GM18511 (cell line): ENCODE measurements around the gene LRRN3.
A peak's percentile ranks its signal among the peaks of the same experiment; 100 is the strongest.
"Not testable (repeated sequence)": the region's sequence is repeated elsewhere in the genome, so short reads cannot be mapped to it uniquely, and the experiment has no call there.

ENCODE experiments used
- ATAC-seq: cut with Tn5 transposase; IDR thresholded peaks from one replicate; pipeline ENCODE4 v1.9.1; 2021; ENCODE audit warnings: mild to moderate bottlenecking, moderate library complexity; ENCODE audit not compliant: unreplicated experiment

Gene LRRN3

DNA sequence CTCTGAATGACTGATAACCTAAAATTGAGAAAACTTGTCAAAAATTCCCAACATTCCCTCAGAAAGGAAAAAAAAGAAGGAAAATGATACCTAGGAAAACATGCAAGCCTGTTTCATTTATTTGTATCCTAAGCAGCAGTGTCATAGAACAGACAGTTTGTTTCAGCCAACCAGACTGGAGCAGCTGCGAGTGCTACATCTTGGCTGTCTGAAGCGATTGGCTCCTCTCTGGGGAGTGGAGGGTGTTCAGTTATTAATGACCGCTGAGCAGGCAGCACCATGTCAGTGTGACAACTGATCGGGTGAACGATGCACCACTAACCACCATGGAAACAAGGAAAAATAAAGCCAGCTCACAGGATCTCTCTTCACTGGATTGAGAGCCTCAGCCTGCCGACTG lies at the start of gene LRRN3:
Gene LRRN3 (plus strand): TSS at position 282 of the 400 bp plus-strand sequence. CDS start 31,646 bp downstream, outside the sequence.
- no peak for ATAC-seq

DNA sequence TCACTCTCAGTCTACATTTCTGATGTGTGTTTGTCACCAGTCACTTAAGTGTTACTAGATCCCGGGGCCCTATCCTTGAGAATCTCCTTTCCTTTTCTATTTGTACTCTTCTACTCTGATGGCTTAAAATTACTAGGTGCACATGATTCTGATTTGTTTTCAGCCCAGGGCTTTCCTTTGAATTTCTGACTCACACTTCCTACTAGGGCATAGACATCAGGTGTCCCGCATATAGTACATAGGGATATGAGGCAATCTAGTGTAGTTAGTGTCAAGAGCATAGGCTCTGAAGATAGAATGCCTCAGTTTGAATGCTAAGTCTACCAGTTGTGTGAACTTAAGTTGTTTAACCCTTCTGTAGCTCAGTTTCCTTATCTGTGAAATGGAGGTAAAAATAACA lies 49.4 kb upstream of the LRRN3 start:
- no peak for ATAC-seq

DNA sequence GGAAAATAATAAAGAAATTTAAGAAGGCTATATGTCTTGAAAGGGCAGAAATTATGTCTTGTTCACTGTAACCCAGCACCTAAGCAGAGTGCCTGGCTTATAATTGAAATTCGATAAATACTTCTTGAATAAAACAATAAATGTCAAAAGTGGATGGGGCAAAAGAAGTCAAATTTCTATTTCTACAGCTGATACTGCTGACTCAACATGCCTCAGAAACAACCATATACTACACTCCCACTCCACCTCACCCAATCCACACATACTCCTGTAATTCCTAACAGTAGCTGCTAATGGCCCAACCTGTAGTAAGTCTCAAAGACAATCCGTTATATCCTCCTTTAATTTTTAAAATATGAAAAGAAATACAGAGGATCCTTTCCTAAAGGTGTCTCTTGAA lies 48.1 kb upstream of the LRRN3 start:
- peak; percentile 3 for ATAC-seq

DNA sequence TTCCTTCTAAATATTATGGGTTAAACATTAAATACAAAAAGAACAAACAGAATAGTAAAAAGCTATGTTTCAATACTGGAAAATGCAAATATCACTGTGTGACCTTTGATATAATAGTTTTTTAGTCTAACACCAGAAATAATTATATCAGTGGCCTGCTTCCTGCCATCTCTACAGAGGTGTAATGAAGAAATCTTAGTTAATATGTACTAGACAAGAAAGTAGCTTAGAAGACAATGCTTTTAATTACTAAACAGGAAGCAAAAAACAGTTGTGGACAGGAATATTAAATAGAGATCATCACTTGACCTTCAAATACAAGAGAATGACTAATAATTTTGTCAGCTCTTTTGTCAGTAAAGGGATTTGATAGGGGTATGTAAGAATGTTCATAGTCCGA lies 47.4 kb upstream of the LRRN3 start:
- peak; percentile 95 for ATAC-seq

DNA sequence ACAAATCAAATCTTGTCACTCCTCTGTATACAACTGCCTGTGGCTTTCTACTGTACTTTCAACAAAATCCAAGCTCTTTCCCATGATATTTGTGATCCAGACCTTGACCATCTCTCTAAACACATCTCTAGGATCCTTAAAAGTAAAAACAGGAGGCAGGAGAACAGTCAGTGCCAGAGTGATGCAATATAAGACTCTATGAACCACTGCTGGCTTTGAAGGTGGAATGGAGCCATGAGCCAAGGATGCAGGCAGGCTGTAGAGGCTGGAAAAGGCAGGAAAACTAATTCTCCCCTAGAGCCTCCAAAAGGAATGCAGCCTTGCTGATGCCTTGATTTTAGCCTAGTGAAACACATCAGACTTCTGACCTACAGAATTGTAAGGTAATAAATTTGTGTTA lies 45.5 kb upstream of the LRRN3 start:
- ATAC-seq, result no peak

DNA sequence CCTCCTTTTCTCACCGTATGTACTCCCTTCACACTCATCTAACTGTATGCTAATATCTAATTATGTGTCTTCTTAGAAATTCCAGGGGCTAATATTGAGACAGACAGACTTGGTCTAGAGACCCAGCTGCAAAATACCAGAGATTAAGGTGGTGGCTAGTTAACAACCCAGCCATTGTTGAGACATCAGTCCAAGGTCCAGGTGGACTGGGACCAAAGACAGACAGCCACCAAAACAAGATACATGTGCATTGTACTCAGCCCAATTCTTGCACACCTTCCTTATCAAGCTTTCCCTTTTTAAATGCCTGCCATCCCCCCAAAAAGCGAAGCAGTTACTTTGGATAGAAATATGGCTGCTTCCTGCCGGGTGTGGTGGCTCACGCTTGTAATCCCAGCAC lies 43.3 kb upstream of the LRRN3 start:
- no peak for ATAC-seq

DNA sequence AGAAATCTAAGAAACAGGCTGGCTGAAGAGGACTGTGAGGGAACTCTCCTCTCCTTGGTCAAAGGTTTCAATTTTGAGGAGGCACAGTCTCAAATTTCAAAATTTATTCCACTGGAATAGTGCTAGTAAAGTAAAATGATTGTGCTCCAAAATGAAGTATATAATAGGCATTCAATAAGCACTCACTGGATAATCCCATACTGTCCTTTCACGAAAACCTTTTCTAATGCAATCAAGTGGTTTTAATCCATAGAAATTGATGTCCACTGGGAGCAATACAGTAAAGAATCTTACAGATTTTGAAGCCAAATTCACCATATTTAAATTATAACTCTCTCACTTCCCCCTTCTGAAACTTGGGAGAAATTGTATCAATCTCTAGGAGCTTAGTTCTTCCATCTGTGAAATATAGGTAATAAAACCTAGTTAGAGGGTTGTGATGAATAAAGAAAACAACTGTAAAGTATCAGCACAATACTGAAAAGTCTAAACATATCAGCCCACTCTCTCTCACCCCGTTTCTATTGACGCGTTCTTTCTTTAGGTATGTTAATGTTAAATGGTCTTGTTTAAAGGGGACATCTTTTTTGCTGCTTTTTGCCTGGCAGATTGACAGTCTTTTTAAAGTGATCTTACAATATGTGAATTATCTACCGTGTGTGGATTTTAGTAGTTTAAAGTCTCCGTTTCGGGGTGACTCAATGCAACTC lies 40.8 kb upstream of the LRRN3 start:
- ATAC-seq, result no peak

DNA sequence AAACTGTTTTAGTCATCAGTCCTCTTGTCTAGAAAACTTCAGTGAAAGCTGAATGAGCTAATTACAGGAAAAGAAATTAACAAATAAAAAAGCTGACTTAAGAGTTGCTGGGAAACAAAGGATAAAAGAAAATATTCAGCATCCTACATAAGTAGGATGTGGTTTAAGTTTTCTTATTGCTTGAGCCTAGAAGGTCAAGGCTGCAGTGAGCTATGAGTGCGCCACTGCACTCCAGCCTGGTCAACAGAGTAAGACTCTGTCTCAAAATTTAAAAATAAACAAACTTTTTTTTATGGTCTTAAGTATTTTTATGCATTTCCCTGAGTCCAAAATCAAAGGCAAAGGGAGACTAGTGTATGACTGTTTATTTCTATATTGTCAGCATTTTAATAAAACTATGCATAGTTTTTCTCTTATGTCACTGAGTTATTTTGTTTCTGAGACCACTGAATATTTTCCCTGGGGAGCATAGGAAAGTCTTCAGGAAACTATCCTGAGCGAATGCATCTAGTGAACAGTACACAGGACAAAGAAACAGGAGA lies 40.0 kb upstream of the LRRN3 start:
- no peak for ATAC-seq

DNA sequence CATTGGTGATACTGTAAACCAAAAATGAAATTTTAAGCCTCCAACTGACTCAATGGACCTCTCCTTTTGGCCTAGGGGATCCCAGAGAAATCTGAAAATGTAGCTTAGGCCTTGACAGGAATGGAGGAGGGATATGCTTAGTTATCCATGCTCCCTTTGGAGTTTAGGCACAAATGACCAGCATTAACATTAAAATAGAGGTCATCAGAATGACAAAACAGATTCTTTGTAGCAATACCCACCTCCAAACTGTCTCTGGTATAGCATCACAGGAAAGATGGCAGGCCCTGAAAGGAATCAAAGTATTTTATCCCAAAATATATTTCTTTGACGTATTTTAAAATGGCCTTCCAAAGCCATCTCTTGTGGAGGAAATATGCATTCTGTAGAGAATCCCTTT lies 39.1 kb upstream of the LRRN3 start:
- ATAC-seq, result no peak

DNA sequence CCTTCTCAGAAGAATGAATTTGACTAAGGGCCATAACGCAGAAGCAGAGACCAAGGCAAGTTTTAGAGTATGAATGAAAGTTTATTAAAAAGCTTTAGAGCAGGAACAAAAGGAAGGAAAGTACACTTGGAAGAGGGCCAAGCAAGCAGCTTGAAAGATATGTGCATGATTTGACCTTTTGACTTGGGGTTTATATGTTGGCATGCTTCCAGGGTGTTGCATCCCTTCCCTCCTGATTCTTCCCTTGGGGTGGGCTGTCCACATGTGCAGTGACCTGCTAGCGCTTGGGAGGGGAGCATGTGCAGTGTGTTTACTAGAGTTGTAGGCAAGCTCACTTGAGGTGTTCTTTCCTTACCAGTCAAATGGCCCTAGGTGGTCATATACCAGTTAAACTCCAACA lies 37.9 kb upstream of the LRRN3 start:
- ATAC-seq, result no peak

DNA sequence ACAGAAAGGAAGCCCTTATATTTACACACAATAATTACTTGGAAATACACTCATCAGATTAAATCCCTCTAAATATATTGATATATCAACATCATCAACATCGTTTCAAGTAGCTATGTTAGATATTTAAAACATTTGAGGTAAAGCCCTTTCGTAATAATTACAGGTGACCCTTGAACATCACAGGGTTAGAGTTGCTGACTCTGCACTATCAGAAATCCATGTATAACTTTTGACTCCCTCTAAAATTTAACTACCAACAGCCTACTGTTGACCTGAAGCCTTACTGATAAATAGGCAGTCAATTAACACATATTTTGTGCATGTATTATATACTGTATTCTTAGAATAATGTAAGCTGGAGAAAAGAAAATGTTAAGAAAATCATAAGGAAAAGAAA lies 34.6 kb upstream of the LRRN3 start:
- no peak for ATAC-seq

DNA sequence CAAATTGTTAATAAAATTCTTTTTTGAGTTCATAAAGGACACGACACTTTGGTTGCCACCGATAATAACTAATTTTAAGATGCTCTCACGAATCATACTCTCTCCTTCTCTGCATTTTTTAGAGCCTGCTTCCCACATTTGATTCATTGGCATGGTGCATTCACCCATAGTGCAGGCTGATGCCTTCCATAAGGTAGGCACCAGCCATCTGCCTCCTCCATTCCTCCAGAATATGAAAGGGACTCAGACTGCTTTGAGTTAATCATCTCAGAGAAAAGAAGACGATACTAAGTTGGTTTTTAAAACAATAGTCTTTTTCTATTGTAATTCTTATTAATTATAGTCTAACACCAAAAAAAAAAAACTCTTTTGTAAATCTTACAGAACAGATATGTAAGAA lies 33.9 kb upstream of the LRRN3 start:
- ATAC-seq, result no peak

DNA sequence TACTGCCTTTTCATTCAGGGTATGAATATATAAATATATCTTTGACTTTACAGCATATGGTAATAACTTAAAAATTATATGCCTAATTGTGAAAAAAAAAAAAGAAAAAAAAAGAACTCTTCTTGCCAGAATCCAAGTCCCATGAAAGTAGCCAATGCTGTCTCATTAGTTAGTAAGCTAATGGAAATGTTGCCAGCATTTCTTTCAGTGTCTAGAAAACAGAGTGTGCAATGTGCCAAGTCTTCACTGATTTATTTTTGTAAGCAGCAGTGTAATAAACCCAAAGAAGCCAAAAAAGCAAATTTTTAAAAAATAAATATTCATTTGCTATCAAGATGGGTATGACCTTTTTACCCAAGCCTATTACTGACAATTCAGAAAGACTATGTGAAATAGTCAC lies 31.1 kb upstream of the LRRN3 start:
- ATAC-seq, result no peak

DNA sequence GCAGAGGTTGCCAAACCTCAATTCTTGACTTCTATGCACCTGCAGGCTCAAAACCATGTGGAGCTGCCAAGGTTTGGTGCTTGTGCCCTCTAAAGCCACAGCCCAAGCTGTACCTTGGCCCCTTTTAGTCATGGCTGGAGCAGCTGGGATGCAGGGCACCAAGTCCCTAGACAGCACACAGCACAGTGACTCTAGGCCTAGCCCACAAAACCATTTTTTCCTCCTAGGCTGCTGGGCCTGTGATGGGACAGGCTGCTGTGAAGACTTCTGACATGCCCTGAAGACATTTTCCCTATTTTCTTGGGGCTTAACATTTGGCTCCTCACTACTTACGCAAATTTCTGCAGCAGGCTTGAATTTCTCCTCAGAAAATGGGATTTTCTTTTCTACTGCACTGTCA lies 27.8 kb upstream of the LRRN3 start:
- ATAC-seq, result no peak

DNA sequence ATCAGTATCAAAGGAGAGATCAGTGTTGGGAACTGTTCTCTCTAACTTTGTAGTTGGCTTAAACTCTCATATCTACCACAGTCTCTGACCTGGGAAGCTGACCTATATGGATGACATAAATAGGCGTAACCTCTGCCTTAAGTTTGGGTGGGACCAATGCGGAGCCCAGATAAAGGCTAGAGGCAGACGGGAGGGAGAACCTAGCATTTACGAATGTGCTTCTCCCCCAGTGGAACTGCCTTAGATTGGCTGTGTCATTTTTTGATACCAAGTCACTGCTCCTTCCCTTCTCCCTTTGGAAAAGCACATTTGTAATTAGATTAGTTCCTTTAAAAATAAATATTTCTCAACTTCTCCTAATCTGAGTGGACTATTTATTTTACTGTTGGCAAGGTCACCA lies 23.7 kb upstream of the LRRN3 start:
- ATAC-seq, result no peak

DNA sequence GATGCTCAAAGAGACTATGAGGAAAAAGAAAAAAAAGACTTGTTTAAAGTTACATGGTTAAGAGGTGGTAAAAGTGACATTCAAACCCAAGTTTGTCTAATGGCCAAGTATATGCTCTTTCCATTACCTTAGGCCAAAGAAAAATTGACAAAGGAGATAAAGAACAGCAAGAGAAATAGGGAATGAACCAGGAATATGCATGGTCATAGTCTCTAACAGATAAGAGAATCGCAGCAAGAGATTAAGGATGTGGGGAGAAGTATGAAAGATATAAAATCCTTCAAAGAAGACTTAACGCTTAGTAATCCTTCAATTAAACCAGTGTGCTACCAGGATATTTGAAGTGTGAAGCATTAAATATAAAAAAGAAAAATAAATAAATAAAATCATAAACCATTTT lies 23.2 kb upstream of the LRRN3 start:
- no peak for ATAC-seq

DNA sequence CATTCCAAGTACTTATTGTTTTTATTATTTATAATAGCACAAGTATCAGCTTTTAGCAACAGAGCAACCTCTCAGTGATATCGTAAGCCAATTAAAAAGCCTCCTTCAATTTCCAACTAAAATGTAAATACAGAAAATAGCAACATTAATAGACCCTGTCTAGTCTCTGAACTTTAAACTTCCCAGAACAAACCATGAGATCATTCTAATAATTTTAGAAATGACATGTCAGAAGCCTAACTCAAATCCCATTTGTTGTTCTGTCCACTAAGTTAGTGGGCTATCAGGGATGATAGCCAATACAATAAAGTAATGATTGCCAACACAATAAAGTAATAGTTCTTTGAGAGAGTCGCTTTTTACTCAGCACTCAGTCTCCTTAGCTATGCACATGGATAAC lies 22.3 kb upstream of the LRRN3 start:
- no peak for ATAC-seq

DNA sequence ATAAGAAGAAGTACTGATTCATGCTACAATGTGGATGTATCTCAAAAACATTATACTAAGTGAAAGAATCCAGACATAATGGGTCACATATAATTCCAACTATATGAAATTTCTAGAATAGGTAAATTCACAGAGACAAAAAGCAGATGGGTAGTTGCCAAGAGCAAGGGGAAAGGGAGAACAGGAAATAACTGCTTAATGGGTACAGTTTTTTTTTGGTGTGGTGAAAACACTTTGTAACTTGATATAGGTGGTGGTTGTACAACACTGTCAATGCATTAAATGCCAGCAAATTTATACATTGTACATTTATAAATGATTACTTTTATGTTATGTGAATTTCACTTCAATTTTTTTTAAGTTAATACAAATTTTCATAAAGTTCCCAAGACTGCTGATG lies 19.4 kb upstream of the LRRN3 start:
- ATAC-seq, result no peak

DNA sequence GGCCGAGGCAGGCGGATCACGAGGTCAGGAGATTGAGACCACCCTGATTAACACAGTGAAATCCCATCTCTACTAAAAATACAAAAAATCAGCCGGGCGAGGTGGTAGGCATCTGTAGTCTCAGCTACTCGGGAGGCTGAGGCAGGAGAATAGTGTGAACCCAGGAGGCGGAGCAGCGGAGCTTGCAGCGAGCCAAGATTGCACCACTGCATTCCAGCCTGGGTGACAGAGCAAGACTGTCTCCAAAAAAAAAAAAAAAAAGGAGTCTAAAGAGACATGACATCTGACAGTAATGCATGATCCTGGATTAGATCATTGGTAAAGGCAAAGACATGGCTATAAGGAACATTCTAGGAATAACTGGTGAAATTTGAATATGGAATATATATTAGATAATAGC lies 18.3 kb upstream of the LRRN3 start:
- ATAC-seq, result not testable (repeated sequence)

DNA sequence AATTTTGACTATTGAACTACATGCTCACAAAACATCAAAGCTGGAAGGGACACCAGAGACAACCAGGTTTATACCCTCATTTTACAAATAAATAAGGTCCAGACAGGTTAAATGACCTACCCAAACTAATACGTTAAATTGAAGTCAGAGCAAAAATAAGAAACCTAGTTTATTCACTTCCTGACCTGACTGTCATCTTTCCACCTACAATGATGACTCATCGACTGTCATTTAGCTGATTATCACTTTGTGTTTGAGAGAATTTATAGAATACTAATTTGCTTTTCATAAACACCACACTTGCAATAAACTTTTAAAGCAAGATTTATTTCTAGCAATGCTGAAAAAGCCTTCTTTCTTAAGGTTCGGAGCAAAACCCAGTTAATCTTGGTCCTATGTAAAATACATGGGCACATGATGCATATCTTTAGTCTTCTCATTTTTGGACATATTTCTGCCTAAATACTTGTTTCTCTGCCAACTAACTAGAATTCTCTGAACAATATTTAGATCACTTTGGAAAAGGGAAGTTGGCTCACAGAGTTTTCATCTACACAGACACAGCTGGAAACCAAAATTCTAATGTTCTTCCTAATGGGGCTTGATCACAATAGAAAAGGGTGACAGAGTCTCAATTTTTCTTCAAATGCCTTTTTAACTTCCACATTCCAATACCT lies 16.7 kb upstream of the LRRN3 start:
- peak; percentile 59 for ATAC-seq

DNA sequence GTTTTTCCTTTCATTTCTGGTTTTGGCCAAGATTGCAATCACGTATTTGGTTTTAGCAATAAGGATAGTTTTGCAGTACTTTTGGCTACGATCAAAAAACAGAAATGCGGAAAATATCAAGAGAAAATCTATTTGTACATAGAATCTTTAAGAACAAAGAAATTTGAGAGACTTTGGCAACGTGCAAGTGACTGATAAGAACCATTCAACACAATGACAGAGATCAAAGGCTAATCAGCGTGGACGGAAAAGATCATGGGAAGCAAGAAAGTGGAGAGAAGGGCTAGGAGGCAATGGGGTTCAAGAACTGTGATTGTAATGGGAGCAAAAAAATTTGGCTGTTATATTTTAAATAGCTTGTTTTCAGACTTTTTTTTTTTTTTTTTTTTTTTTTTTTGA lies 16.2 kb upstream of the LRRN3 start:
- no peak for ATAC-seq

DNA sequence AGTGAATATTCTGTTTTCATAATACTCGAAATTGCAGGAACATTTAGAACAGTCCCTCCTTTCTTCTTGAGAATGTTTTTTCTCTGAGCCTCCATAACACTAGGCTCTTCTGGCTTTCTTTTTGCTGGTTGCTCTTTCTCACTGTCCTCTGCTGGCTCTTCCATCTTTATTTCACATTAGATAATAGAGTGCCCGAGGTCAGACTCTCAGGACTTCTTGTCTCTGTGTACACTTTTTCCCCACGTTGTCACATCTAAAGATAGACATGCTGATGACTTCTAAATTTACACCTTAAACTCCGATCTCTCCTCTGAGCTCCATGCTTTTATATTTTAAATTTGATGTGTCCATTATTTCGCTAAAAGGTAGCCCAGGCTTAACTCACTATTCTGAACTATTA lies 15.4 kb upstream of the LRRN3 start:
- no peak for ATAC-seq

DNA sequence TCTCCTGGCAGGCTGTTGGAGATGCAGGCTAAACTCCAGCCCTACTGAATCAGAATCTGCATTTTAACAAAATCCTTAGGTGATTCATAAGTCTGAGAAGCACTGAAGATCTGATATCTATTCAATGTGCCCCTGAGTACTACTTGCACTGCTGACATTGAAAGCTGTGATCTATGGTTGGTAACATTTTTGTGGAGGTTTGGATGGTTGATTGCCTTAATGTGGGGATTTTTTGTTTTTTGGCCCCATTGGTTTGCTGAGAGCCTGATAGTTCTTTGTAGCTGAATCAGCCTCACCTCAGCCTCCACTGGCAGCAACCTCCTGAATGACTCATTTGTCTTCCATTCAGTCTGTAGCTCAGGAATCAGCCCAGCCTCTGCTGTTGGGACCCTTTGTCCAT lies 14.7 kb upstream of the LRRN3 start:
- no peak for ATAC-seq
